IMR-90 (cell line): Measurements from ENCODE around the gene PLXNA4. TPM values are rescaled to one million over a fixed set of nuclear protein-coding genes. Genes with fewer than 3 reads are reported as not detected.

ENCODE experiments used
- ATAC-seq: fragments of 200-7000 bp; cut with Tn5 transposase; 2 replicates; pipeline ENCODE4 v1.9.1; 2020; ENCODE audit warnings: low read depth, mild to moderate bottlenecking, moderate library complexity
- BruUV-seq: library from RNA; stranded (reverse); fragments of 400-500 nt; replicated peaks from 2 replicates; lab custom pipeline; 2021; lab: Mats Ljungman, UMichigan
- CTCF ChIA-PET: fragments of 300-600 bp; formaldehyde crosslinking; extraction: SDS; loops from one replicate; lab custom pipeline; 2021; ENCODE audit warnings: antibody characterized with exemption; lab: Yijun Ruan, JAX
- POLR2A ChIA-PET: fragments of 300-600 bp; sonication (Branson Sonifier 250); formaldehyde crosslinking; loops from one replicate; lab custom pipeline; 2022; ENCODE audit warnings: antibody characterized with exemption; ENCODE audit not compliant: unreplicated experiment; lab: Charles Lee
- DNase-seq: peaks from one replicate; pipeline ENCODE4 v3.0.0; 2013
- H2AFZ ChIP-seq: replicated peaks from 2 replicates; pipeline ENCODE3; 2013; ENCODE audit warnings: low read length, mild to moderate bottlenecking; ENCODE audit not compliant: poor library complexity
- H2AK5ac ChIP-seq: 2 replicates; pipeline ENCODE4 v1.6.1; 2013; ENCODE audit warnings: low read depth, low read length, inconsistent platforms
- H2AK9ac ChIP-seq: replicated peaks from 2 replicates; pipeline ENCODE3; 2013; ENCODE audit warnings: mild to moderate bottlenecking, low read depth, low read length, moderate library complexity; ENCODE audit not compliant: poor library complexity
- H2BK120ac ChIP-seq: 2 replicates; pipeline ENCODE4 v1.6.1; 2013; ENCODE audit warnings: low read depth, low read length, inconsistent platforms
- H2BK15ac ChIP-seq: 3 replicates; pipeline ENCODE4 v1.6.1; 2013; ENCODE audit warnings: low read depth, low read length, inconsistent platforms
- H2BK20ac ChIP-seq: 2 replicates; pipeline ENCODE4 v1.6.1; 2013; ENCODE audit warnings: low read depth, mild to moderate bottlenecking, inconsistent platforms, low read length, moderate library complexity
- H2BK5ac ChIP-seq: 2 replicates; pipeline ENCODE4 v1.6.1; 2013; ENCODE audit warnings: mild to moderate bottlenecking, low read depth, low read length, inconsistent platforms; ENCODE audit not compliant: poor library complexity, severe bottlenecking
- H3K14ac ChIP-seq: replicated peaks from 2 replicates; pipeline ENCODE4 v1.6.1; 2013; ENCODE audit warnings: low read depth, low read length, inconsistent platforms
- H3K18ac ChIP-seq: 2 replicates; pipeline ENCODE4 v1.6.1; 2013; ENCODE audit warnings: low read depth, low read length, control low read depth
- H3K23ac ChIP-seq: 2 replicates; pipeline ENCODE4 v1.6.1; 2013; ENCODE audit warnings: low read depth, low read length, inconsistent platforms
- H3K27ac ChIP-seq: 2 replicates; pipeline ENCODE4 v1.5.1; 2013; ENCODE audit warnings: mild to moderate bottlenecking, control low read depth, low read length; ENCODE audit not compliant: insufficient read depth
- H3K27me3 ChIP-seq: 2 replicates; pipeline ENCODE4 v1.6.1; 2013; ENCODE audit warnings: low read length; ENCODE audit not compliant: control insufficient read depth, insufficient read depth
- H3K36me3 ChIP-seq: 2 replicates; pipeline ENCODE4 v1.6.1; 2013; ENCODE audit warnings: low read length, mixed read lengths; ENCODE audit not compliant: control insufficient read depth, insufficient read depth
- H3K4ac ChIP-seq: 2 replicates; pipeline ENCODE4 v1.6.1; 2013; ENCODE audit warnings: low read depth, low read length, inconsistent platforms
- H3K4me1 ChIP-seq: 2 replicates; pipeline ENCODE4 v1.6.1; 2013; ENCODE audit warnings: low read length, mixed read lengths; ENCODE audit not compliant: control insufficient read depth, insufficient read depth
- H3K4me2 ChIP-seq: 2 replicates; pipeline ENCODE4 v1.6.1; 2013; ENCODE audit warnings: low read depth, mild to moderate bottlenecking, control low read depth, low read length, moderate library complexity
- H3K4me3 ChIP-seq: 2 replicates; pipeline ENCODE4 v1.5.1; 2013; ENCODE audit warnings: low read depth, mild to moderate bottlenecking, control low read depth, low read length, moderate library complexity; ENCODE audit not compliant: insufficient read depth
- H3K56ac ChIP-seq: 2 replicates; pipeline ENCODE4 v1.6.1; 2013; ENCODE audit warnings: low read length, inconsistent platforms; ENCODE audit not compliant: insufficient read depth; ENCODE audit errors: extremely low read depth
- H3K79me1 ChIP-seq, 2 experiments: 2 replicates each; pipeline ENCODE4 v1.6.1; 2013; ENCODE audit warnings: low read length in 2 of 2, inconsistent platforms in 1 of 2, low read depth in 1 of 2
- H3K9ac ChIP-seq: 2 replicates; pipeline ENCODE4 v1.6.1; 2013; ENCODE audit warnings: low read depth, low read length, control low read depth
- H3K9me1 ChIP-seq: 2 replicates; pipeline ENCODE4 v1.6.1; 2013; ENCODE audit warnings: low read length, inconsistent platforms; ENCODE audit not compliant: insufficient read depth
- H3K9me3 ChIP-seq: 2 replicates; pipeline ENCODE4 v1.6.1; 2013; ENCODE audit warnings: low read length; ENCODE audit not compliant: control insufficient read depth, insufficient read depth
- H4K20me1 ChIP-seq: 2 replicates; pipeline ENCODE4 v1.6.1; 2013; ENCODE audit warnings: low read length, inconsistent platforms; ENCODE audit not compliant: insufficient read depth
- H4K5ac ChIP-seq: 2 replicates; pipeline ENCODE4 v1.6.1; 2013; ENCODE audit warnings: mild to moderate bottlenecking, low read depth, low read length, control low read depth
- H4K8ac ChIP-seq, 2 experiments: 2 replicates each; pipeline ENCODE4 v1.6.1; 2013; ENCODE audit warnings: low read depth in 2 of 2, low read length in 2 of 2, control low read depth in 1 of 2, inconsistent platforms in 1 of 2
- H4K91ac ChIP-seq: 2 replicates; pipeline ENCODE4 v1.6.1; 2013; ENCODE audit warnings: low read depth, low read length, inconsistent platforms; ENCODE audit not compliant: insufficient read depth
- BHLHE40 ChIP-seq: fragments of 150-350 bp; IDR thresholded peaks from 2 replicates; pipeline ENCODE4 v1.6.1; 2016; ENCODE audit warnings: mild to moderate bottlenecking, low read depth, low read length
- CEBPB ChIP-seq: IDR thresholded peaks from 2 replicates; pipeline ENCODE4 v1.6.1; 2012; ENCODE audit warnings: low read depth, low read length, improper control_type of control experiment
- CHD1 ChIP-seq: IDR thresholded peaks from 2 replicates; pipeline ENCODE4 v1.6.1; 2012; ENCODE audit warnings: low read depth, low read length, improper control_type of control experiment
- CTCF ChIP-seq: conservative IDR thresholded peaks from 2 replicates; pipeline ENCODE4 v1.5.1; 2012; ENCODE audit warnings: mild to moderate bottlenecking, low read depth, low read length, improper control_type of control experiment
- FOS ChIP-seq: fragments of 150-350 bp; IDR thresholded peaks from 2 replicates; pipeline ENCODE4 v1.6.1; 2016; ENCODE audit warnings: low read depth, low read length
- NFE2L2 ChIP-seq: fragments of 150-350 bp; IDR thresholded peaks from 2 replicates; pipeline ENCODE4 v1.6.1; 2016; ENCODE audit warnings: low read depth, mild to moderate bottlenecking, low read length
- POLR2A ChIP-seq: IDR thresholded peaks from 2 replicates; pipeline ENCODE4 v1.6.1; 2012; ENCODE audit warnings: mild to moderate bottlenecking, low read depth, low read length
- RAD21 ChIP-seq: IDR thresholded peaks from 2 replicates; pipeline ENCODE4 v1.6.1; 2012; ENCODE audit warnings: low read length, improper control_type of control experiment
- RCOR1 ChIP-seq: IDR thresholded peaks from 2 replicates; pipeline ENCODE4 v1.6.1; 2012; ENCODE audit warnings: mild to moderate bottlenecking, low read length, improper control_type of control experiment; ENCODE audit not compliant: insufficient replicate concordance
- SMC3 ChIP-seq: fragments of 150-350 bp; IDR thresholded peaks from 2 replicates; pipeline ENCODE4 v1.6.1; 2016; ENCODE audit warnings: low read depth, mild to moderate bottlenecking, antibody characterized with exemption, low read length, moderate library complexity
- WGBS, 2 experiments: methylation state at CpG; one replicate each; pipeline versions ENCODE4 v1.1.5 to v1.1.7; 2013; ENCODE audit warnings: missing lambda C conversion rate in 2 of 2; ENCODE audit not compliant: insufficient read length in 1 of 2; ENCODE audit errors: extremely low coverage in 2 of 2; 5-methylcytosine and 5-hydroxymethylcytosine counted together
- dilution Hi-C: fragments of 300-500 bp; cut with HindIII; formaldehyde crosslinking; loops from one replicate; pipeline ENCODE4 v1.14.3; 2018; ENCODE audit warnings: low sequenced_read_pairs; ENCODE audit not compliant: unreplicated experiment
- in situ Hi-C: fragments of 300-500 bp; cut with MboI; formaldehyde crosslinking; loops from 3 replicates; pipeline ENCODE4 v1.14.3; 2019; ENCODE audit warnings: low sequenced_read_pairs, inconsistent platforms, mixed read lengths
- intact Hi-C: fragments of 100-400 bp; cut with micrococcal nuclease; formaldehyde crosslinking; loops from 2 replicates; pipeline ENCODE4 v1.10.0; 2022
- polyA plus RNA-seq, 3 experiments: library from polyadenylated mRNA; depleted of rRNA; stranded (reverse); fragments of >200 nt; gene quantifications; 2 replicates each; pipeline ENCODE4 v1.2.3, GENCODE V29; 2012; ENCODE audit warnings: low replicate concordance in 1 of 3
- total RNA-seq: library from RNA; depleted of rRNA; stranded (reverse); fragments of >200 nt; gene quantifications from 2 replicates; pipeline ENCODE4 v1.2.3, GENCODE V29; 2012
- TF ChIP-seq, protein P1 (sequence below): fragments of 150-350 bp; IDR thresholded peaks from 2 replicates; pipeline ENCODE4 v1.6.1; 2016; ENCODE audit warnings: low read depth, mild to moderate bottlenecking, low read length, moderate library complexity, borderline replicate concordance
- TF ChIP-seq, protein P2 (sequence below): fragments of 150-350 bp; IDR thresholded peaks from 2 replicates; pipeline ENCODE4 v1.6.1; 2017; ENCODE audit warnings: mild to moderate bottlenecking, antibody characterized with exemption, low read length, low read depth

The PLXNA4 gene
- total and polyA plus RNA-seq, 2 of the 4 experiments (the other 2 are of a cell fraction) = under 0.01 TPM

- TF ChIP-seq BHLHE40 = no peak
These were observed 314.7 kb downstream of the PLXNA4 start (continued) for GRCh38 chr7:132261327-132262159.

DNA sequence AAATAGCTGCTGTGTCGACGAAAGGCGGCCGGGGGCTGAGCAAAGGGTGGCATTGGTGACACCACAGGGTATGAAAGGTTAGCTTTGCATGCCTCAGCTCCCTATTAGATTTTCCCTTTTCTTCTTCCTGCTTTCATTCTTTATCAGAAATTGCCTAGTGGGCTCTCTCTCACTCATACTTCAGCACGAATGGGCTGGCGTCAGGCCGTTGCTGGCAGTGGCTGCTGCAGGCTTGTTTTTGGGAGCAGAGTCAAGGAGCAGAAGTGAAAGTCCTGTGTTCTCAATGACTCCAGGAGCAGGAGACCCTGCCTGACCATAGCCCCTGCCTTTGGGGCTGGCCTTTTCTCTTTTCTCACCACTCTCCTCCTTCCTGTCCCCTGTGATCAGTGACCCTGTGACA, 318.0 kb downstream of the PLXNA4 start:
- TF ChIP-seq RCOR1 (no peak), POLR2A (no peak), CEBPB (no peak), CHD1 (no peak), CTCF (no peak), FOS (no peak), NFE2L2 (no peak), RAD21 (no peak), BHLHE40 (no peak), SMC3 (no peak)
- TF ChIP-seq, protein P1, sequence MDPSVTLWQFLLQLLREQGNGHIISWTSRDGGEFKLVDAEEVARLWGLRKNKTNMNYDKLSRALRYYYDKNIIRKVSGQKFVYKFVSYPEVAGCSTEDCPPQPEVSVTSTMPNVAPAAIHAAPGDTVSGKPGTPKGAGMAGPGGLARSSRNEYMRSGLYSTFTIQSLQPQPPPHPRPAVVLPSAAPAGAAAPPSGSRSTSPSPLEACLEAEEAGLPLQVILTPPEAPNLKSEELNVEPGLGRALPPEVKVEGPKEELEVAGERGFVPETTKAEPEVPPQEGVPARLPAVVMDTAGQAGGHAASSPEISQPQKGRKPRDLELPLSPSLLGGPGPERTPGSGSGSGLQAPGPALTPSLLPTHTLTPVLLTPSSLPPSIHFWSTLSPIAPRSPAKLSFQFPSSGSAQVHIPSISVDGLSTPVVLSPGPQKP = no peak
- TF ChIP-seq, protein P2, sequence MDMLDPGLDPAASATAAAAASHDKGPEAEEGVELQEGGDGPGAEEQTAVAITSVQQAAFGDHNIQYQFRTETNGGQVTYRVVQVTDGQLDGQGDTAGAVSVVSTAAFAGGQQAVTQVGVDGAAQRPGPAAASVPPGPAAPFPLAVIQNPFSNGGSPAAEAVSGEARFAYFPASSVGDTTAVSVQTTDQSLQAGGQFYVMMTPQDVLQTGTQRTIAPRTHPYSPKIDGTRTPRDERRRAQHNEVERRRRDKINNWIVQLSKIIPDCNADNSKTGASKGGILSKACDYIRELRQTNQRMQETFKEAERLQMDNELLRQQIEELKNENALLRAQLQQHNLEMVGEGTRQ = no peak
- H2AK5ac ChIP-seq = no peak overlapping the region
- no peaks in the 10 kb centered on the region for H3K79me1 ChIP-seq
- H4K5ac ChIP-seq = no peak overlapping the region
- no peak overlapping the region for H4K8ac ChIP-seq
- DNase-seq (no peak), ATAC-seq (no peak)
- H3K9me3 ChIP-seq = no peaks in the 10 kb centered on the region
- H3K4ac ChIP-seq = no peak overlapping the region
- no peaks in the 10 kb centered on the region for H4K20me1 ChIP-seq
- no peak overlapping the region for H3K9ac ChIP-seq
- no peaks in the 10 kb centered on the region for H3K9me1 ChIP-seq
- no peak overlapping the region for H3K18ac ChIP-seq
- H2BK20ac ChIP-seq = no peak overlapping the region
- no peak overlapping the region for H3K14ac ChIP-seq
- H3K4me1 ChIP-seq = no peaks in the 10 kb centered on the region
- no peak overlapping the region for H2AK9ac ChIP-seq
- no peak overlapping the region for H2BK5ac ChIP-seq
- H3K56ac ChIP-seq = no peak overlapping the region
- intact Hi-C loops = loop anchor here (10.0 kb wide), 1 partner anchor 573 kb away; no protein-coding TSS in a partner anchor
- CTCF ChIA-PET = no interaction called here
- H3K27ac ChIP-seq = no peak overlapping the region
- H3K36me3 ChIP-seq = no peaks in the 10 kb centered on the region
- H2AFZ ChIP-seq = no peak overlapping the region
- H3K23ac ChIP-seq = no peak overlapping the region
- H3K4me3 ChIP-seq = no peak overlapping the region
- POLR2A ChIA-PET = no interaction called here
- no peak overlapping the region for H2BK15ac ChIP-seq
- no peak overlapping the region for H4K91ac ChIP-seq
- no peak overlapping the region for H2BK120ac ChIP-seq
- BruUV-seq = no TSS peak
- H3K4me2 ChIP-seq = no peak overlapping the region
- H3K27me3 ChIP-seq = no peaks in the 10 kb centered on the region
- in situ Hi-C loops = no loop called here
- no CpG with 5 or more reads among the region's 7 CpGs for WGBS, 2 experiments
- dilution Hi-C loops = no loop called here
